ENCODE measurements around the gene SYNDIG1.

The SYNDIG1 gene

DNA sequence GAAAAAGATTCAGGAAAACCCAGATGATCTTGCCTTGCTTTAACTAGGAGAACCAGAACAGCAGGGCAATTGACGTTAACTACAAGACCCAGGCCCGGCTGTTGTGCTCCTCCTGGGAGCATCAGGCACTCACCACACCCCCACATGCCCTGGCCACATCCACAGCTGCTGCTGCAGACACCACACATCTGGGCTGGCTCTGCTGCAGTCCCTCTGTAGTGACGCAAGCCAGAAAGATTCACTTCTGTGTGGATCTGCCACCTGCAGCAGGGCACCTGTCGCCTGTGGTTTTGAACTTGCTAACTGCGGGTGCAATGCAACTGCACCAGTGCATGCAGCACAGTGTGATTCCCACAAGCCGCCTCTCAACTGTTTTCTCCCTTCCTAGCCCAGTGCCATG, 228.8 kb downstream of the SYNDIG1 start:
- DNase-seq = no peak

DNA sequence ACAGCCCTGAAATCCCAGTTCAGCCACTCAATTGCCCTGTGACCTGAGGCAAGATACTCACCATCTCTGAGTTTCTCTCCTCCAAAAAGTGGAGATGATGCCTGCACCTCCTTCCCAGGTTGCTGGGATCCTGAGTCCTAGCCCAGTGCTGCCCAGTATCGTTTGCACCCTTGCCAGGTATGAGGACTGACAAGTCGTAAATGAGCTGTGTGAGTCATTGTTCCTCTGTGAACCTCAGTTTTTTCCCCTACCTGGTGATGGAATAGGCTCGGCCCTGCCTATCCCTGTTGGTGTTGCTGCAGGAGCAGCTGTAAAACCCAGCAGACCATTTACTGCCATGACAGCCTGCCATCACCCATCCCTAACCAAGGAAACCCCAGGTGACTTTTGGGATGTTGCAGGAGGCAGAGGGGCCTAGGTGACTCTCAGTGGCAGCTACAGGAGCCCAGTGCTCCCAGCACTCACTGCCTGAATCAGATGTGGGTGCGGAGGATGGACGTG, 229.3 kb downstream of the SYNDIG1 start:
- DNase-seq = no peak

- DNase-seq = no peak
Observed at GRCh38 chr20:24699321-24700165, 230.1 kb downstream of the SYNDIG1 start.

DNA sequence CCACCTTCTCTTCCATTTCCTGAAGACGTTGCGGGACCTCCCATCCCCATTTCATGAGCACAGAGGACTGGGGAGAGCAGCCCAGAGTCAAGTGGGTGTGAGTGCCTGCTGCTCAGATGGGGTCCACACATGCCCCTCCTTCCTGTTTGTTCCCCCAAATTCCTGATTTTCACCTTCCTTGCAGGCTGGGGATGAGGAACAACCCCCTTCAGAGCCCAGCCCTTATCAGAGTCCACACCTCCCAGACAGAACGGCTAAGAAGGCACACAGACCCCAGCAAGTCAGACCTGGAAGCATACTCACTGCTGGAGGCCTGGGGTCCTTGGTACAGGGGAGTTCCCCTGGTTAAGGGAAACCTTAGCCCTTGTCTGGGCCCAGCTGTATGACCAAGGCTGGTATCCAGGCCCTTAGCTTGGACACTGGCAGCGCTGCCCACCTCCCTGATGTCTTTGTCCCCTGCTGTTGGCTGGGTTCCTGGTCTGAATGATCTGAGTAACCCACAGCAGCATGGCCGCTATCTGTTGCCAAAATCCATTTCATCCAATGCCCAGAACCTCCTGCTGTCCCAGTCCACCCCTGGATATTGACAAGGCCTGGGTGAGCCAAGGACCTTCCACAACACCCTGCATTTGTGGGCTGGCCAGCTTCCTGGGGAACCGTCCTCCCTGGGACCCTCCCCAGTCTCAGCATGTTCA, 230.9 kb downstream of the SYNDIG1 start:
- DNase-seq = no peak

DNA sequence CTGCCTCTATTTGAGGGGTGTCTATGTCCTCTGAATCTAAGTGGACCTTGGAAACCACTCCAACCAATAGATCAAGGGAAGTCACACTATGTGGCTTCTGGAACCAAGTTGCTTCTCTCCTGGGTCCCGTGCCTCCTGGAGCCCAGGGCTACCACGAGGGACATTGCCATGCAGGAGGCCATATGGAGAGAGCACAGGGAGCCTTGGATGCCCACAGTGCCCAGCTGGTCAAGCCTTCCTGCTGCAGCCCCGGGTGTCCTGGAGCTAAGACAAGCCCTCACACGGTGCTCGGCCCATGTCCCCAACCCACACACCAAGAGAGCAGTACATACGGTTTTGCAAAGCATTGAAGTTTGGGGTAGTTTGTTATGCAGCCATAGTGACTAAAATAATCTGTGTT, 231.6 kb downstream of the SYNDIG1 start:
- no peak for DNase-seq

- DNase-seq = no peak
Observed at GRCh38 chr20:24701668-24702067, 232.2 kb downstream of the SYNDIG1 start.

GRCh38 chr20:24702501-24703283, 233.3 kb downstream of the SYNDIG1 start:
- DNase-seq = no peak

- no peak for DNase-seq
Observed at GRCh38 chr20:24703284-24703610, 233.8 kb downstream of the SYNDIG1 start.

DNA sequence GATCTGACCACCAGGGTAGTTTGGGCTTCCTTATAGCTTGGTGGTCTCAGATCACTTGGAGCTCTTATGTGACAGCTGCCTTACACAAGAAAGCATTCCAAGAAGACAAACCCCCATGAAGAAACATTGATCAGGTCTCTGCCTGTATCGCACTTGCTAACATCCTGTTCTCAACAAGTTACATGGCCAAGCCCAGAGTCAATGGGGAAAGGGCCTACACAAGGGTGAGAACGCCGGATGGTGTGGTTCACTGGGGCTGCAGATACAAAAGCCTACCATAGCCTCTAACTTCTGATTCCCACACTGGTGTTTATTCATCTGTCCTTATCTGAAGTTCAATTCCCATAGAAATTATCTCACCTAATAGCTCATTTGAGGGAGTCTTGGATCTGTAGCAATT, 235.5 kb downstream of the SYNDIG1 start:
- DNase-seq = no peak

DNA sequence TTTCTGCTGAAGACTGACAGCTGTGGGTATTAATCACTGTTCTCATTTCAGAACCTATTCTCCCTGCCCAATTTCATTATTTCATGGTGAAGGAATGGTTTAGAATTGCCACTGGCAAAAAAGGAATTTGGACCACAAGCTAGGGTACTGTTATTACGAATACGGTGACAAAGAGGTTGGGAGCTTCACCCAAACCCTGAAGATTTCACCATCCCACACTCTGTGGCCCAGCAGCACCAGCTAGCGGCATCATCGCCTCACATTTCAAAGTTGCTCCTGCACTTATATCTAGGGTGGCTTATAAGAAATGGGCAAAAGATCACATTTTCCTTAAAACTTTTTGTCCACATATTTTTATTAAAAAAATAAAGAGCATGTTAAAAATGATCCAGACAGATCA, 236.1 kb downstream of the SYNDIG1 start:
- peak in 1 of 2 donors; percentile 49 for DNase-seq

- no peak for DNase-seq
Observed at GRCh38 chr20:24708411-24709295, 239.2 kb downstream of the SYNDIG1 start.
